HG02623 (cell line): Measurements from ENCODE around the gene SBF1.

Experiments used
- ATAC-seq: cut with Tn5 transposase; IDR thresholded peaks from one replicate; pipeline ENCODE4 v1.9.1; 2021; ENCODE audit warnings: moderate library complexity; ENCODE audit not compliant: unreplicated experiment

The SBF1 gene

DNA sequence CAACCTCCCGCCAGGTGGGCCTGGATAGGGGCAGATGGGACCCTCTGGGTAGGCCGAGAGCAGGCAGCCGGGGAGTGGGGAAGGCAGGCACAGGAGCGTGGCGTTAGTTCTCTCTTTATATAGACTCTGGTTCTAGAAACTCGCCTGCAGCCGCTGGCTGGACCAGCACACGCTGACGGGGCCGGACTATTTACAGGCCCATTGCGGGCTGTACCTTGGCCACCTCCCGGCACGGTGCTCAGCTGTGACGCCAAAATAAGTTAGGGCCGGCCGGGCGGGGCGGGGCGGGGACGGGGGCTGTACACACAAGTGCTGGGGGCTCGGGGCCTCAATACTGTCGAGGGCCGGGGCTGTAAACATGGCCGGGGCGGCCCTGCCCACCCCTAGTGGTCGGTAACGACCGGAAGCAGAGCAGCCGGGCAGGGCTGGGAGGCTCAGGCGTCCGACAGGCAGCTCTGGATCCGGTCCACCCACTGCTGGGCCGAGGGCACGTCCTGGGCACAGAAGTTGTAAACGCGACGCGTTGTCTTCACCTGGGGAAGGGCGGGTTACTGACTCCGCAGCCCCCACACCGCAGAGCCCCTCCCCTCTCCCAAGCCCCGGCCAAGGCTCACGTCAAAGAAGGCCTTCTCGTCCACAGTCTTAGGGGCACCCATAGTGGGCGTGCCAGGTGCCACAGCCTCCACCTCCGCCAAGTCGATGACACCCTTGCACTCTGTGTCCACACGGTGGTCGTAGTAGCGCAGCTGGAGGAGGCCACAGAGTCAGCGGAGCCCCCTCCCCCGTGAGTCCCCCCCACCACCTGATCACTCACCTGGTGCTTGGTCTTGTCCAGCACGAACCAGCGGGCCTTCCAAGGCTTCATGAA, 27.9 kb downstream of the SBF1 start:
- ATAC-seq = no peak

DNA sequence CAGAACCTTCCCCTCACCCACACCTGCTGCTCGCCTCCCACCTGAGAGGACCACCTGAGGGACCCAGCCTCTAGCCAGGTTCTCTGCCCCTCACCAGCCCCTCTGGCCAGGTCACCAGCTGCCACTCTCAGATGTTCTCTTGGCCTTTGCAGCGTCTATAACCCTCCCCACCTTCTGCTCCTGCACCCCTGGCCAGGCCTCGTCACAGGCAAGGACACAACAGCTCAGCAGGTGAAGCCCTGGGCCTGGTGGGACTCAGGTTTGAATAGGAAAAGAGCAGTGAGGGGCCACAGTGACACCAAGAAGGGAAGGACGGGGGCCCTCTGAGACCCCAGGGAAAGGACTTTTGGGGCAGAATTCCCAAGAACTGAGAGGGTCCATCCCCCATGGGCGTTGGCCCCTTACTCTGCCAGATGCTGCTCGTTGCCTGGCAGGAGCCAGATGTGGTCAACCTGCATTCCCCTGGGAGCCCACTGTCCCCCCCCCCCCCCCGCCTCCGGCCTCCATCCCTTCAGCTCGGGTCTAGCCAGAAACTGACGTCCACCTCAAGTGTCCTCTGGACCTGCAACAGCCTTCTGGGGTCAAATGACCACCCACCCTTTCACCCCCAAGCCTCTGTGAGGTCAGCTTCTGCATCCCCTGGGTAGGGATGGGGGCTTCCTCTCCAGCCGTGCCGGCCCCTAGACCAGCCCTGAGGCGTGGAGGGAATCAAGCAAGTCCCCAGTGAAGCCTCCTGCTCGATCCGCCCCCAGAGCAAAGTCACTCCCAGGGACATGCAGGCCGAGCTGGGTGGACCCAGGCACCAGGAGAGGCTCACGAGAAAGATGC, 28.7 kb downstream of the SBF1 start:
- no peak for ATAC-seq

DNA sequence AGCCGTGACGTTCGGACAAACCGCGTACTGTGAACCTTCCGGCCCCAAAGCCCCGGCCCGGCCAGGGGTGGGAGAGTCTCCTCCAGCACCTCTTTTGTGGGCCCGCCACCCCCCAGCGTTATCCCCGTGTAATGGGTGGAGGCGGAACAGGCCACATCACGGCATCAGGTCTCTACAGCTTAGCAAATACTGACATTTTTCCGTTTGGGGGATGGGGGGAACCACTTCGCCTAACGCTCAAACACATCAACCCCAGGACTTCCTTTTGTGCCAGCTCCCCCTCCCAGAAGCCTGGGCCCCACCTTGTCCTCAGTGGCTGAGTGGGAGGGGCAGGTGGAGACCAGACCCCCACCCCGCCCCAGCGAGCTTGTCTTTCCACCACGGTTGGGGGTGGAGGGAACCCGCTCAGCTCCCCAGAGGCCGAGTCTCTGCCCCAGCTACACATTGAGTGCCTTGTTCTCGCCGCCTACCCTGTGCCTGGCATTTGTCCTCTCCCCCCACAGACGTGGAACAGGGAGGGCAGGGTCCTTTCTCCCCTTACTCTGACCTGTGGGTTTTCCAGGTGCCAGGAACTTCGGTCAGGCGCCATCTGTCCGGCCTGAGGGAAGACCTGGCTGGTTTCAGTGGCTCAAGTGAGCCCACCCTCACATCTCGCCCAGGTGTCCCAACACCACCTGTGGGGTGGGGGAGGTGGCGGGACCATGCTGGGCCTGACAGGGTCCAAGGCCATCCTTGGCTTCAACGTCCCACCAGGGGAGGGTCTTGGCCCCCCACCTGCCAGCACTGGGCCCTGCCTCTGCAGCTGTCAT, 29.6 kb downstream of the SBF1 start:
- no peak for ATAC-seq

DNA sequence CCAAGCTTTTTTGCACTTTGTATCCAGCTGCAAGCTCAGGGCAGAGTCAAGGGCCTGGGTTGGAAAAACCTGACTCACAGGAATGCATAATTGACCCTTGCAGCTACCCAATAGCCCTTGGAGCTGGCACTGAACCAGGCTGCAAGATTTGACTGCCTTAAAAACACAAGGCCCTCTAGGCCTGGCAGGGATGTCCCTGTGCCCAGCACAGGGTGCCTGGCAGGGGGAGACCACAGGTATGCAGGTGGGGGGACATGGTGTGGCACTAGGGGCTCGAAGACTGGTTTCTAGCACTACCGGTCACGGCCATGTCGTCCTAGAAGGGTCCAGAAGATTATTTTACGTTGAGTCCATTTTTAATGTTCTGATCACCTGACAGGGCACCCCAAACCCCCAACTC, 30.2 kb downstream of the SBF1 start:
- no peak for ATAC-seq

DNA sequence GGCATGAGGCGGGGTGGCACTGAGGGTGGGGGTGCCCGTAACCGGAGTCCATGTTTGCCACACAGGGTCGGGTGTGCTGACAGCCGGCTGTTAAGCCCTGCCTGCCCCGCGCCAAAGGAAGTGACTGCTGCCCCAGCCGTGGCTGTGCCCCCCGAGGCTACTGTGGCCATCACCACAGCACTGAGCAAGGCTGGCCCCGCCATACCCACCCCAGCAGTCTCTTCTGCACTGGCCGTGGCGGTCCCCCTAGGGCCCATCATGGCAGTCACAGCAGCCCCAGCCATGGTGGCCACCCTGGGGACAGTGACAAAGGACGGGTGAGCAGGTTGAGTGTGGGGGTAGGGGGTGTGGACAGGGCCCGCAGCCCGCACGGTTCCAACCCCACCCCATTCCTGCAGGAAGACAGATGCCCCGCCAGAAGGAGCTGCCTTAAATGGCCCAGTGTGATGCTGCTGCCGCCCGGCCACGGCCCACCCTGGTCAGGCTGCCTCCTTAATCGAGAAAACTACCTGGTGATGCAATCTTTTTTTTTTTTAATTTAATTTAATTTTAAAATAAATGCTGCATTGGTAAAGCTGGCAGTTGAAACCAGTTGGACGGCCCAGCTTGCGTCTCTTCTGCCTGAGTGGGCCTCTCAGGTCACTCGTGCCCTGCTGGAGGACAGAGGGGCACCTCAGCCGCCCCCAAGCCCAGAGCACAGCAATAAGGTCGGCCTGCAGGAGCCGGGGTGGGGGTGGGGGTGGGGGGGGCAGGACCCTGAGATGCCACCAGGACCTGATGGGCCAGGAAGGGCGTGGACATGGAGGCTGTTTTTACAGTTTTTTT, 30.8 kb downstream of the SBF1 start:
- no peak for ATAC-seq

DNA sequence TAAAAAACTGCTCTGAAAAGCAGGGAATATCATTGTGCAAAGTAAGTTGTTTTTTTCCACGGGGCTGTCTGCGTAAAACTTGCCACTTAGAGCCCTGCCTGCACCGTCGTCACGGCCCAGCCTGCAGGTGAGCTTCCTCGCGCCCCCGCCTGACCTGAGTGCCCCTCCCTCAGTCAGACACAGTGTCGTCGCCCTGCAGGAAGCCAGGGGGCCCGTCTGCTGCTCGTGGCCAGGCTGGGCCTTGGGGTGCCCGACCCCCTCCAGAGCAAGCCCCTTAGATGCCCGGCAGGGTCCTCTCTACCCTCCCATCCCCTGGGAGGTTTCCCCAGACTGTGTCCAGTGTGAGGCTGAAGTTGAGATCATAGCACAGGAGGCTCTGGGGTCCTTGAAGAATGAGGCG, 31.6 kb downstream of the SBF1 start:
- ATAC-seq = no peak

DNA sequence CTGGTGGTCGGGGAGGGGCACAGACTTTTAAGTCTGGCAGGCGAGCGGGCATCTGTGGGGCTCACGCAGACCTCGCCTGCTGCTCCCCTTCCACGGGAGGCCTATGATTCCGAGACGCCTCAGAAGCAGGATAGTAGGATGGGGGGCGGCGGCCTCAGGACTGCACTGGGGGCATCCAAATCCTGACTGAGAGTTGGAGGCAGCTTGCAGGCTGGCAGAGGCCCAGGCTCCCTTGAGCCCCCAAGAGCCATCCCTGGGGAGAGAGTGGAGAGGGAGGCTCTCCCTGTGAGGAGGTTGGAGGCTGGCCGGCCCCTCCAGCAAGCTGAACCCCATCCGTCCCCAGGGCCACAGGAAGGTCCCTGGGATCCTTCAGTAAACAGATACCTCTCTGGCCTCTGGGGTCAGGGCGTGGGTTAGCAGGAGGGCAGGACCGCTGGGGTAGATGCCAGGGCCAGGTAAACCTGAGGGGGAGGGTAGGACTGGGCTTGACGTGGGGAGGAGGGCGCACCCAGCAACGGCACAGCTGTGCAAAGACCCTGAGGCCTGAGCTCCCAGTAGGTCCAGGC, 33.3 kb downstream of the SBF1 start:
- ATAC-seq = no peak

DNA sequence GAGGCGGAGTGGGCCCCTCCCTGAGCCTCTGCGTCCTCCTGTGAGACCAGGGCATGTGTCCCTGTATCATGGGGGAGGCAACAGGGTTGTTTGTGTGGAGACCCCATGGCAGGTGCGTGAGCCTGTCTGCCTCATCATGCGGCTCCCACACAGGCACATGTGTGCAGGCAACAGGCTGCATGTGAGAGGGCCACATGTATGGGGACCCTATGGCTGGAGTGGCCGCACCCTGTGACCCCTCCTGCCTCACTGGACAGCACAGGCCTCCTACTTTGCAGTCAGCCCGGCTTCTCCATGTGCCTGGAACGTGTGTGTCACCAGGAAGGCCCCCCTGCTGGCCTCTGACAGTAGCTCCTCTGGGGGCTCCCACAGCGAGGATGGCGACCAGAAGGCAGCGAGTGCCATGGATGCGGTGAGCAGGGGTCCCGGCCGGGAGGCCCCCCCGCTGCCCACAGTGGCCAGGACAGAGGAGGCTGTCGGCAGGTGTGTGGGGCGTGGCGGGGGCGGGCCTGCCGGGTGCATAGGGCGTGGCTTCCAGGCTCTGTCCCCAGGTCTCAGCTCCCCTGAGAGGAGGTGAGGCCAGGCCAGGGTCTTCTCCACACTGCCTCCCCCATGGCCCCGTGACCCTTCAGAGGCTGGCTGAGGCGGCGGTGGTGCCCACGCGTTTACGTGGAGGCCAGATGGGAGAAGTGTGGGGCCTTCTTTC, 34.1 kb downstream of the SBF1 start:
- ATAC-seq = no peak

DNA sequence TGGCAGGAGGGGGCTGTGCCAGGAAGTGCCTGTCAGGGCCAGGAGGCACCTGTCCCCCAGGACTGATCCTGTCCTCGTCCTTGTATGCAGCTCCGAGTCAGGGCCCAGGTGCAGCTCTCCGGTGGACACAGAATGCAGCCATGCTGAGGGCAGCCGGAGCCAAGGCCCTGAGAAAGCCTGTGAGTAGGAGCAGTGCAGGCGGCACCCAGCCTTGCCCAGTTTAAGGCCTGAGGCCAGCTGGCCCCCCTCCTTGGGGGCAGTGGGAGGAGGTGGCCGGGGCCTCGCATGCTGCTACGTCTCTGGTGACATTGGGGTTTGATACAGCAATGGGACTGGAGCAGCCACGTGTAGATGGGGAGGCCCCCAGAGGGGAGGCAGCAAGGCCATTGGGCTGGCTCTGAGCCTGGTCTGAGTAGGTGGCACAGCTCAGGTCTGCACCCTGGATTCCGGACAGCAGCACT, 34.9 kb downstream of the SBF1 start:
- no peak for ATAC-seq

DNA sequence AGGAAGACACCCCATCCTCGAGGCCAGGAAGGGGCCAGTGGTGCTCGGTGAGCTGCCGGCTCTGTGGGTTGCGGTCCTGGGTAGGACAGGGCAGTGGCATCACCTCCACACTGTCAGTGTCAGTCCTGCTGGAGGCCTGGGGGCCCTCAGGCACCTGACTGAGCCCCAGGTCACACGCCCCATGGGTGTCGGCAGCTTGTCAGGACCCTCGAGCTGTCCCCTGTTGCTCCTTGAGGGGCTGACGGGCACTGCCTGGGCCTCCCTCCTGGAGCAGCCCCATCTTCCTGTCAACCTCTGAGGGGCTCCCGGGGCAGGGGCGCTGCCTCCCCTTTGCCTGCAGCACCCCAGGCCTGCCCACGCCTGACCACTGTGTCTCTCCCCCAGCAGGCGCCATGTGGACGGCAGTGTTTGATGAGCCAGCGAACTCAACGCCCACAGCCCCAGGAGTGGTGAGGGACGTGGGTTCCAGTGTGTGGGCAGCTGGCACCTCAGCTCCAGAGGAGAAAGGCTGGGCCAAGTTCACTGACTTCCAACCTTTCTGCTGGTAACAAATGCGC, 35.4 kb downstream of the SBF1 start:
- no peak for ATAC-seq

DNA sequence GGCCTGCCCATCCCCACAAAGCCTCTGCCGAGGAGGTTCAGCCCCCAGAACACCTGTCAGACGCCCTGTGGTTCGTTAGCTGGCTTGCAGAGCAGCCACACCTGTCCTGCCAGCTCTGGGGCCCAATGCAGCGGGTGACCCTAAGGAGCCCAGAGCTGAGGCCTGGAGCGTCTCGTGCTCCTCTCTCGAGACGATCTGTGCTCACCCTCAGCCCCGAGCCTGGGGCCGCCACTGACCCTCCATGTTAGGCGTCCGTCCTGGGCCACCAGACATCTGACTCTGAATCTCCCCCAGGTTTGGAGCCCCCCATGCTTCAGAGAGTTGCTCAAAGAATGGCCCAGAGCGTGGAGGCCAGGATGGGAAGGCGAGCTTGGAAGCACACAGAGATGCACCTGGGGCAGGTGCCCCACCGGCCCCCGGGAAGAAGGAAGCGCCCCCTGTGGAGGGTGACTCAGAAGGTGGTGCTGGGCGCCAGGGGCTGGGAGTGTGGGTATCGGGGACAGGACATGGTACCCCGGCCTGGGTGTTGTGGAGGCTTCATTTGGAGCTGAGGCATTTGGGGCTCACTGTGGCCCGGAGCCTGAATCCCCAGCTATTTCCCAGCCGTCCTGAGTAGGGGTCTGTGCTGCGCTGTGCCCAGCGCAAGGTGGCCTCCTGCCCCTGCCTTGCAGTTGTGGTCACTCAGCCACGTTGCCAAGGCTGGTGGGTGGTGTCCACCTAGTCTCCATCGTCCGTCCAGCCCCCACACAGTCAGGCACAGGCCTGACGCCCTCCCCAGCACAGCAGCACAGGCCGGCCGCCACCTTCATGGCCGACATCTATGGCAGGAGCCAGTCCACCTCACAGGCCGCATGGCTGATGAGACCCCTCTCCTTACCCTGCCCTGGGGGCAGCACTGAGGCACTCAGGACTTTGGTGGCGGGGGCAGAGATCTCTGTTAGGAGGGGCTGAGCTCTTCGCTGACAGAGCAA, 36.2 kb downstream of the SBF1 start:
- no peak for ATAC-seq

DNA sequence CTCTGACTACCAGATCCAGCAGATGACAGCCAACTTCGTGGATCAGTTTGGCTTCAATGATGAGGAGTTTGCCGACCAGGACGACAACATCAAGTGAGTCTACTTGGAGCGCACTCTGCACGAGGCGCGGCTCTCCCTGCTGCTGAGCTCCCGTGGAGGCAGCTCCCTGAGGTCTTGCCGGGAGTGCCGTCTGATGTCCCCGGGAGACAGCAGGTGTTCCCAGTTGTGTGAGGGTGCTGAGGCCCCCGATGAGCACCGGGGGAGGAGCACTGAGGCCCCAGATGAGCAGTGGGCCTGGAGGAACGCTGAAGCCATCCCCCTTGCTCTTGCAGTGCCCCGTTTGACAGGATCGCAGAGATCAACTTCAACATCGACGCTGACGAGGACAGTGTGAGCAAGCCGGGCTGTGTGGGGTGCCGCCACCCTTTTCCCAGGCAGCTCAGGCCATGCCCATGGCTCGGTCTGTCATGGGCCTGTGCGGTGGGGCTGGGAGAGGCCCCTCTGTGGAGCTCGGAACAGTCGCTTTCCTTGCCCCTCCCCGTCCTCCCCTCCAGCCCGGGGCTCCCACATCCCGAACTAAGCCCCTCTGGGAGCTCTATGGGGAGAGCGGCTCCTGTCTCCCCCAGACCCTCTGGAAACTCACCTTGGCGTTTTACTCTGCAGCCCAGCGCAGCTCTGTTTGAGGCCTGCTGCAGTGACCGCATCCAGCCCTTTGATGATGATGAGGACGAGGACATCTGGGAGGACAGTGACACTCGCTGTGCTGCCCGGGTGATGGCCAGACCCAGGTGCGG, 37.1 kb downstream of the SBF1 start:
- no peak for ATAC-seq

DNA sequence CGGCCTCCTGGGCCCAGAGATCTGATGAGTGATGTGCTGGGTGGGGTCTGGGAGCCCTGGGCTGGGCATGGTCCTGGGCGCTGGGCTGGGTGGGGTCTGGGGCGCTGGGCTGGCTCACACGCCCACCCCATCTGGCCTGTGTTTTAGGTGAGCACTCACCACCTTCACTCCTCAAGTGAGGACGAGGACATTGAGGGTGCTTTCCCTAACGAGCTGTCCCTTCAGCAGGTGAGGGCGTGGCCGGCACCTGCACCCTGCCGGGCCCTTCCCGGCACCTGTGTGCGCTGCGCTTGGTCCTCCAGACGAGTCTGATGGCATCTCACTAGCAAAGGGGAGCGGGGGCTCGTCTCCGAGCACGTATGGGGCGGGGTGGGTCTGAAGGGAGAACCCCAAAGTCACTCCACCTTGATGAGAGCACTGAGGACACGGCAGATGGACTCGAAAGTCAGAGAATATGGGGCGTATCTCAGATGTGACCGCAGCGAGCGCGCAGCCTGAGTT, 37.9 kb downstream of the SBF1 start:
- ATAC-seq = no peak

DNA sequence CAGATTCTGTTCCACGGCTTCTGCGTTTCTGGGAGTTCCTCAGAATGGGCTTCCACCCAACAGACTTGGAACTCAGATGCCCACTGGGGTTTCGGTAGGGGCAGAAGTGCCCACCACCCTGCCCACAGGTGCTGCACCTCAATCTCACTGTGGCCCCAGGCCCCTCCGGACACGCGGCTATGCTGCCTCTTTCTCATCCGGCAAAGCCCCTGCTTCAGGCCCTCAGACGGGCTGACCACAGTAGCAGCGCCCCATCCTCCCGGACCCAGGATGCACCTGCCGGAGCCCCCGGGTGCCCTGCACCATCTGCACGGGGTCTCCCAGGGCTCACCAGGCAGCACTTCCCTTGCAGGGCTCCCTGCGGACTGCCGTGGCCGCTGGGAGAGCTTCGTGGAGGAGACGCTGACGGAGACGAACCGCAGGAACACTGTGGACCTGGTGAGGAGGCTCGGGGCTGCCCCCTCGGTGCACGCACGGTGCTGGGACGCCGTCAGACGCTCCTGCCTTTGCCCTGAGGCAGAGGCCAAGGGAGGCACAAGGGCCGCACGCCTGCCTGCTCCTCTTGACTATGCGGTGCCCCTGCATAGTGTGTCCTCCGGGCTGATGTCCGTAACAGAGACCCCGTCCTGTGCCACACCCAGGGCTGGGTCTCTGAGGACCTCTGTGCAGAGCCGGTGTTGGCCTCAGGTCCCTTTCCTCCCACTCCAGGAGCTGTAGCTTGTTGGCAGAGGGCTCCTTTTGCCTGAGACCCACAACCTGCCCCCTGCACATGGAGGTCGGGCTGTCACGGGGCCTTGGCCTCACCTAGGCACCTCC, 38.6 kb downstream of the SBF1 start:
- ATAC-seq = no peak

DNA sequence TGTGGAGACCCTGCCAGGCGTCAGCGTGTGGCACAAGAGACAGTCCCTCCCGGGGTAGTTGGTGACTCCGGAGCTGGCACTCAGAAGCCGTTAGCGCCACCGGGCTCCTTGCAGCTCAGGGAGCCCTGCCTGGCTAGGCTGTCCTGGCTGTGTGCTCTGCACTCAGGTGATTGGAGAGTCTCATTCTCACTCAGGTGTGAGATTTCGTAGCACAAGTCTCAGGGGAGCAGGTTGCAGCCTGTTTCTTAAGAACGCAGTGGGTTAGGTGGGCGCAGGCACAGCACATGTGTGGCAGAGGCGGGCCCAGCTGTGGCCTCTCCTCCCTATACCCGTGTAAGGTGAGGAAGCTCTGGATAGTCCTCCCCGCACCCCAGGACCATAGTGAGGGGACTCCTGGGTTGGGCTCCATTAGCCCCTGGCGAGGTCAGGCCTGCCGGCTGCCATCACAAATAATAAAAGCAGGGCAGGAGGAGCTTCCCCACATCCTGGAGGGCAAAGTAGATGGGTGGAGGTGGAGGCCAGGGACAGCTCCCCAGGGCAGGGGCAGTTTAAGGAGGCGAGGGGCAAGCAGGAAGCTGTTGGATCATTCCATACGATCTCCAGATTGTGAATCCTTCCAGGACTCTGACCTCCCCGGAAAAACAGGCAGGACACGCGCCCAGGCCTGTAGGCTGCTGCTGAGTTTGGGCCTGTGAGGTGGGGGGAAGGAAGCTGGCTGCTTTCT, 39.4 kb downstream of the SBF1 start:
- ATAC-seq = no peak
